ENCODE data around the gene TSPO.

- TF ChIP-seq CTCF (conservative IDR thresholded peaks at IDR 0.05) = no peak
- no peak for TF ChIP-seq ZFX (IDR thresholded peaks at IDR 0.05)
These were observed 46.8 kb downstream of the TSPO start for GRCh38 chr22:43198126-43198525.
